SK-N-SH treated with all-trans-retinoic acid at 6 μM for 48 hours (cell line): ENCODE results near the gene NPHS1.

ENCODE experiments used
- ATAC-seq: fragments of 200-7000 bp; cut with Tn5 transposase; 3 replicates; pipeline ENCODE4 v1.9.1; 2020; ENCODE audit warnings: mild to moderate bottlenecking, moderate library complexity
- ARNTL ChIP-seq: fragments of 450-650 bp; formaldehyde crosslinking; IDR thresholded peaks from 2 replicates; pipeline ENCODE4 v1.5.0; 2020; ENCODE audit warnings: low read depth, mild to moderate bottlenecking, moderate library complexity, borderline replicate concordance
- BACH2 ChIP-seq: fragments of 250-450 bp; sonication (Bioruptor Pico); IDR thresholded peaks from 2 replicates; pipeline ENCODE4 v1.9.0; 2021; ENCODE audit warnings: mild to moderate bottlenecking, borderline replicate concordance
- CSDC2 ChIP-seq: fragments of 250-450 bp; sonication (Bioruptor Pico); IDR thresholded peaks from 2 replicates; pipeline ENCODE4 v1.5.0; 2020; ENCODE audit warnings: mild to moderate bottlenecking, moderate library complexity
- GLIS3 ChIP-seq: fragments of 250-450 bp; sonication (Bioruptor Pico); IDR thresholded peaks from 2 replicates; pipeline ENCODE4 v1.5.0; 2020; ENCODE audit warnings: mild to moderate bottlenecking, moderate library complexity
- ISL1 ChIP-seq: fragments of 250-450 bp; sonication (Bioruptor Pico); IDR thresholded peaks from 2 replicates; pipeline ENCODE4 v2.1.2; 2022; ENCODE audit warnings: mild to moderate bottlenecking, moderate library complexity
- OSR1 ChIP-seq: fragments of 250-450 bp; sonication (Bioruptor Pico); IDR thresholded peaks from 2 replicates; pipeline ENCODE4 v1.8.0; 2022; ENCODE audit warnings: moderate library complexity, mild to moderate bottlenecking, inconsistent platforms
- PPARA ChIP-seq: fragments of 250-450 bp; sonication (Bioruptor Pico); IDR thresholded peaks from 2 replicates; pipeline ENCODE4 v1.5.0; 2020; ENCODE audit warnings: mild to moderate bottlenecking, borderline replicate concordance
- RARB ChIP-seq: fragments of 250-450 bp; sonication (Bioruptor Pico); IDR thresholded peaks from 2 replicates; pipeline ENCODE4 v1.8.0; 2021; ENCODE audit warnings: mild to moderate bottlenecking, moderate library complexity
- TCF4 ChIP-seq: fragments of 250-450 bp; sonication (Bioruptor Pico); IDR thresholded peaks from 2 replicates; pipeline ENCODE4 v1.8.0; 2021; ENCODE audit warnings: mild to moderate bottlenecking, moderate library complexity, borderline replicate concordance
- ZC3H10 ChIP-seq: fragments of 250-450 bp; sonication (Bioruptor Pico); IDR thresholded peaks from 2 replicates; pipeline ENCODE4 v1.5.1; 2021; ENCODE audit warnings: mild to moderate bottlenecking, moderate library complexity
- ZFP3 ChIP-seq: fragments of 250-450 bp; sonication (Bioruptor Pico); IDR thresholded peaks from 2 replicates; pipeline ENCODE4 v1.5.0; 2020; ENCODE audit warnings: mild to moderate bottlenecking, moderate library complexity
- ZFP30 ChIP-seq: fragments of 450-650 bp; formaldehyde crosslinking; IDR thresholded peaks from 2 replicates; pipeline ENCODE4 v1.5.0; 2022; ENCODE audit warnings: mild to moderate bottlenecking, moderate library complexity
- ZNF565 ChIP-seq: fragments of 450-650 bp; formaldehyde crosslinking; conservative IDR thresholded peaks from 2 replicates; pipeline ENCODE4 v1.5.0; 2020; ENCODE audit warnings: low read depth, mild to moderate bottlenecking, moderate library complexity
- ZNF70 ChIP-seq: fragments of 450-650 bp; formaldehyde crosslinking; IDR thresholded peaks from 2 replicates; pipeline ENCODE4 v1.5.0; 2020; ENCODE audit warnings: mild to moderate bottlenecking, moderate library complexity
- ZNF8 ChIP-seq: fragments of 450-650 bp; formaldehyde crosslinking; IDR thresholded peaks from 2 replicates; pipeline ENCODE4 v1.5.0; 2020; ENCODE audit warnings: mild to moderate bottlenecking, moderate library complexity
- TF ChIP-seq, protein P1 (sequence below): fragments of 250-450 bp; sonication (Bioruptor Pico); IDR thresholded peaks from 2 replicates; pipeline ENCODE4 v1.8.0; 2020; ENCODE audit warnings: mild to moderate bottlenecking, moderate library complexity, borderline replicate concordance
- TF ChIP-seq, protein P2 (sequence below): fragments of 250-450 bp; sonication (Bioruptor Pico); IDR thresholded peaks from 2 replicates; pipeline ENCODE4 v1.5.1; 2020; ENCODE audit warnings: low read depth, mild to moderate bottlenecking, moderate library complexity
- TF ChIP-seq, protein P3 (sequence below): fragments of 250-450 bp; sonication (Bioruptor Pico); IDR thresholded peaks from 2 replicates; pipeline ENCODE4 v1.5.0; 2020; ENCODE audit warnings: mild to moderate bottlenecking, moderate library complexity
- TF ChIP-seq, protein P4 (sequence below): fragments of 250-450 bp; sonication (Bioruptor Pico); IDR thresholded peaks from 2 replicates; pipeline ENCODE4 v1.8.0; 2021; ENCODE audit warnings: low read depth, mild to moderate bottlenecking, moderate library complexity, borderline replicate concordance

The NPHS1 gene

DNA sequence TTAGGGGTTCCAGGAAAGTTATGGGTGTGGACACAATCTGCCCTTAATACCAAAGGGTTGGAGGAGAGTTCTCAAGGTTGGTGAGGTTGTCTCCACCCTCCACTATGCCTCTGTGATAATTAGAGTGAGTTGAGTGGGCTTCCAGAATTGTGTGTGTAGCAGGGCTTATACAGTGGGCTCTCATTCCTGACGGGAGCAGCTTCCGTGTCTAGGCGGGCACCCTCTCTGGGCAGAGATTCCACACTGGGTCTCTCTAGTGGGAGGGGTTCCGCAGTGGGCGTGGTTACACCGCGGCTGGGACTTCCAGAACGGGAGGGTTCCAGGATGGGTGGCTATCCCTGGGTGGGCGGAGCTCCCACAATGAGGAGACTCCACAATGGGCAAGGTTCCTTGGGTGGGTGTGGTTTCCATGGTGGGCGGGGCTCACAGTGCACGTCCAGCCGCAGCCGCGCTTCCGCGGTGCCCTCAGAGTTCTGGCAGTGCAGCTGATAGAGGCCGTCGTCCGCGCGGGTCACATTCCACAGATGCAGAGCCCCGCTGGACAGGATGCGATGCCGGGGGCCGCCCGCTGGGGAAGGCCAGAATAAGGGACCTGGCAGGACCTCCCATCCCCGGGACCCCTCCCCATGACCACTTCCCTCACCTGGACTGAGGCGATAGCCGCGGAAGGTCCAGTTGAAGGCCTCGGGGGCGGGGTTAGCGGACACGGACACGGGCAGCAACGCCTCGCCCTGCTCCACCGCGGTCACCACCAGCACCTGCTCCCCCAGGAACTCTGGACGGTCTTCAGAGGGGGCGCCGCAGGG, 8.4 kb downstream of the NPHS1 start:
- ATAC-seq = peak; percentile 57
- TF ChIP-seq GLIS3 (CRISPR knock-in tag) = no peak
- TF ChIP-seq OSR1 (CRISPR knock-in tag) = no peak
- no peak for TF ChIP-seq RARB (CRISPR knock-in tag)
- TF ChIP-seq CSDC2 (CRISPR knock-in tag) = no peak
- TF ChIP-seq, protein P1, sequence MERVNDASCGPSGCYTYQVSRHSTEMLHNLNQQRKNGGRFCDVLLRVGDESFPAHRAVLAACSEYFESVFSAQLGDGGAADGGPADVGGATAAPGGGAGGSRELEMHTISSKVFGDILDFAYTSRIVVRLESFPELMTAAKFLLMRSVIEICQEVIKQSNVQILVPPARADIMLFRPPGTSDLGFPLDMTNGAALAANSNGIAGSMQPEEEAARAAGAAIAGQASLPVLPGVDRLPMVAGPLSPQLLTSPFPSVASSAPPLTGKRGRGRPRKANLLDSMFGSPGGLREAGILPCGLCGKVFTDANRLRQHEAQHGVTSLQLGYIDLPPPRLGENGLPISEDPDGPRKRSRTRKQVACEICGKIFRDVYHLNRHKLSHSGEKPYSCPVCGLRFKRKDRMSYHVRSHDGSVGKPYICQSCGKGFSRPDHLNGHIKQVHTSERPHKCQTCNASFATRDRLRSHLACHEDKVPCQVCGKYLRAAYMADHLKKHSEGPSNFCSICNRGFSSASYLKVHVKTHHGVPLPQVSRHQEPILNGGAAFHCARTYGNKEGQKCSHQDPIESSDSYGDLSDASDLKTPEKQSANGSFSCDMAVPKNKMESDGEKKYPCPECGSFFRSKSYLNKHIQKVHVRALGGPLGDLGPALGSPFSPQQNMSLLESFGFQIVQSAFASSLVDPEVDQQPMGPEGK (CRISPR knock-in tag) = no peak
- TF ChIP-seq BACH2 = no peak
- no peak for TF ChIP-seq ARNTL
- TF ChIP-seq ISL1 = no peak
- TF ChIP-seq, protein P2, sequence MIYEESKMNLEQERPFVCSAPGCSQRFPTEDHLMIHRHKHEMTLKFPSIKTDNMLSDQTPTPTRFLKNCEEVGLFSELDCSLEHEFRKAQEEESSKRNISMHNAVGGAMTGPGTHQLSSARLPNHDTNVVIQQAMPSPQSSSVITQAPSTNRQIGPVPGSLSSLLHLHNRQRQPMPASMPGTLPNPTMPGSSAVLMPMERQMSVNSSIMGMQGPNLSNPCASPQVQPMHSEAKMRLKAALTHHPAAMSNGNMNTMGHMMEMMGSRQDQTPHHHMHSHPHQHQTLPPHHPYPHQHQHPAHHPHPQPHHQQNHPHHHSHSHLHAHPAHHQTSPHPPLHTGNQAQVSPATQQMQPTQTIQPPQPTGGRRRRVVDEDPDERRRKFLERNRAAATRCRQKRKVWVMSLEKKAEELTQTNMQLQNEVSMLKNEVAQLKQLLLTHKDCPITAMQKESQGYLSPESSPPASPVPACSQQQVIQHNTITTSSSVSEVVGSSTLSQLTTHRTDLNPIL (CRISPR knock-in tag) = no peak
- no peak for TF ChIP-seq ZC3H10 (CRISPR knock-in tag)
- no peak for TF ChIP-seq ZNF8 (CRISPR knock-in tag)

DNA sequence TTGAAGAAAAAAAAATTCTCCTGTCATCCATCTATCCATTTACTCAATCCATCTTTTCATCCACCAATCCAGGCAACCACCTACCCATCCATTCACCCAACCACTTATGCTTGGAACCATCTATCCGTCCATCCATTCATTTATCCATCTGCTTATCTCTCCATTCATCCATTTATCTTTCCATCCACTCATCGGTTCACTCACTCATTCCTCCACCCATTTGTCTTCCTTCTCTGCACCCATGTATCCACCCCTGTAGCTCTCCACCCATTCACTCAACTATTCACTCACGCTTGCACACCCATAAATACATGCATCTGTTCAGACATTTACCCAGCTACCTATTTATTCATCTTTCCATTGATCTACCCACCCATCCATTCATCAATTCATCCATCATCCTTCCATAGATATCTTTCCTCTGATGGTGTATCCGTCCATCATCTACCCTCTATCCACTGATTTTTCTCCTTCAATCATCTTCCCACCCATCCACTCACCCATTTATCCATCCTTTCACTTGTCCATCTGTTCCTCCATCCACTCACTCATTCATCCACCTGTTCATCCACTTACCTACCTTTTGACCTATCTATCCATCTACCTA, 9.5 kb downstream of the NPHS1 start:
- TF ChIP-seq, protein P2 (CRISPR knock-in tag) = no peak
- TF ChIP-seq CSDC2 (CRISPR knock-in tag) (no peak), PPARA (no peak), BACH2 (no peak), ZFP3 (CRISPR knock-in tag) (no peak)
- TF ChIP-seq, protein P1 (CRISPR knock-in tag) = no peak
- TF ChIP-seq, protein P3, sequence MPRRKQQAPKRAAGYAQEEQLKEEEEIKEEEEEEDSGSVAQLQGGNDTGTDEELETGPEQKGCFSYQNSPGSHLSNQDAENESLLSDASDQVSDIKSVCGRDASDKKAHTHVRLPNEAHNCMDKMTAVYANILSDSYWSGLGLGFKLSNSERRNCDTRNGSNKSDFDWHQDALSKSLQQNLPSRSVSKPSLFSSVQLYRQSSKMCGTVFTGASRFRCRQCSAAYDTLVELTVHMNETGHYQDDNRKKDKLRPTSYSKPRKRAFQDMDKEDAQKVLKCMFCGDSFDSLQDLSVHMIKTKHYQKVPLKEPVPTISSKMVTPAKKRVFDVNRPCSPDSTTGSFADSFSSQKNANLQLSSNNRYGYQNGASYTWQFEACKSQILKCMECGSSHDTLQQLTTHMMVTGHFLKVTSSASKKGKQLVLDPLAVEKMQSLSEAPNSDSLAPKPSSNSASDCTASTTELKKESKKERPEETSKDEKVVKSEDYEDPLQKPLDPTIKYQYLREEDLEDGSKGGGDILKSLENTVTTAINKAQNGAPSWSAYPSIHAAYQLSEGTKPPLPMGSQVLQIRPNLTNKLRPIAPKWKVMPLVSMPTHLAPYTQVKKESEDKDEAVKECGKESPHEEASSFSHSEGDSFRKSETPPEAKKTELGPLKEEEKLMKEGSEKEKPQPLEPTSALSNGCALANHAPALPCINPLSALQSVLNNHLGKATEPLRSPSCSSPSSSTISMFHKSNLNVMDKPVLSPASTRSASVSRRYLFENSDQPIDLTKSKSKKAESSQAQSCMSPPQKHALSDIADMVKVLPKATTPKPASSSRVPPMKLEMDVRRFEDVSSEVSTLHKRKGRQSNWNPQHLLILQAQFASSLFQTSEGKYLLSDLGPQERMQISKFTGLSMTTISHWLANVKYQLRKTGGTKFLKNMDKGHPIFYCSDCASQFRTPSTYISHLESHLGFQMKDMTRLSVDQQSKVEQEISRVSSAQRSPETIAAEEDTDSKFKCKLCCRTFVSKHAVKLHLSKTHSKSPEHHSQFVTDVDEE (CRISPR knock-in tag) = no peak
- no peak for ATAC-seq

DNA sequence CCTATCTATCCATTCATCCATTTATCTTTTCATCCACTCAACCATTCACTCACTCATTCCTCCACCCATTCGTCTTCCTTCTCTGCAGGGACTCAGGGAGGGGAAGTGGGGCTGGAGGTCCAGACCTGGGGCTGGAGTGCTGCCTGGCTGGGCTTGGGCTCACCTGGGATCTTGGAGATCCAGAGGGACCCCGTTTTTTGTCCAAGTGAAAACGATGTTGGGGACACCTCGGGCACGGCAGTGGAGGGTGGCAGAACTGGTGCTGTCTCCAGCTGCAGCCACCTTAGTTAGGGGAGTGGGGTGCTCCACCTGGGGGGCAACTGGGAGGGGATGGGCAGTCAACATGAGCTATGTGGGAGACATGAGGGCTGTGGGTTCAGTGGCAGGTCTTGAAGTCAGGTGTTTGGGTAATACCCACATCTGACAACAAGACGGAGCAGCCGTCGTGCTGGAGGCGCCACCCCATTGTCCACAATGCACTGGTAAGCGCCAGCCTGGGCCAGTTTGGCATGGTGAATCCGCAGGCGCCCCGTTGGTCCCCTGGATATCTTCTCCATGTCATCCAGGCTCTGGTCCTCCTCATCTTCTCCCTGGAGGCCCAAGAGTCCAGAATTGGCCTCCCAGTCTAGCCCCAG, 10.2 kb downstream of the NPHS1 start:
- no peak for ATAC-seq
- TF ChIP-seq ZFP30 (CRISPR knock-in tag) (no peak), ZNF565 (CRISPR knock-in tag) (no peak), PPARA (no peak), TCF4 (CRISPR knock-in tag) (no peak), BACH2 (no peak), OSR1 (CRISPR knock-in tag) (no peak), GLIS3 (CRISPR knock-in tag) (no peak), CSDC2 (CRISPR knock-in tag) (no peak), ZNF70 (CRISPR knock-in tag) (no peak), ARNTL (no peak), RARB (CRISPR knock-in tag) (no peak), ZC3H10 (CRISPR knock-in tag) (no peak)
- TF ChIP-seq, protein P4, sequence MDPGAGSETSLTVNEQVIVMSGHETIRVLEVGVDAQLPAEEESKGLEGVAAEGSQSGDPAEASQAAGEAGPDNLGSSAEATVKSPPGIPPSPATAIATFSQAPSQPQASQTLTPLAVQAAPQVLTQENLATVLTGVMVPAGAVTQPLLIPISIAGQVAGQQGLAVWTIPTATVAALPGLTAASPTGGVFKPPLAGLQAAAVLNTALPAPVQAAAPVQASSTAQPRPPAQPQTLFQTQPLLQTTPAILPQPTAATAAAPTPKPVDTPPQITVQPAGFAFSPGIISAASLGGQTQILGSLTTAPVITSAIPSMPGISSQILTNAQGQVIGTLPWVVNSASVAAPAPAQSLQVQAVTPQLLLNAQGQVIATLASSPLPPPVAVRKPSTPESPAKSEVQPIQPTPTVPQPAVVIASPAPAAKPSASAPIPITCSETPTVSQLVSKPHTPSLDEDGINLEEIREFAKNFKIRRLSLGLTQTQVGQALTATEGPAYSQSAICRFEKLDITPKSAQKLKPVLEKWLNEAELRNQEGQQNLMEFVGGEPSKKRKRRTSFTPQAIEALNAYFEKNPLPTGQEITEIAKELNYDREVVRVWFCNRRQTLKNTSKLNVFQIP = no peak
- TF ChIP-seq, protein P2 (CRISPR knock-in tag) = no peak
